Activated naive CD8-positive, alpha-beta T cell treated with anti-CD3 and anti-CD28 coated beads, Interleukin-2, amount 50 U/mL, for 16 hours (primary cell): Measurements from ENCODE around the gene CFAP141.
"Not testable (repeated sequence)": the region's sequence is repeated elsewhere in the genome, so short reads cannot be mapped to it uniquely, and the experiment has no call there.

Experiments used
- DNase-seq: peaks from one replicate; pipeline ENCODE4 v3.0.0-alpha.2; 2020; ENCODE audit warnings: low read depth, low spot score

Gene CFAP141

GRCh38 chr1:154206196-154206595 is at the start of gene CFAP141:
Gene CFAP141 (minus strand): TSS chr1:154206333. CDS start chr1:154206307, 26 bp downstream.
- DNase-seq, result no peak

DNA sequence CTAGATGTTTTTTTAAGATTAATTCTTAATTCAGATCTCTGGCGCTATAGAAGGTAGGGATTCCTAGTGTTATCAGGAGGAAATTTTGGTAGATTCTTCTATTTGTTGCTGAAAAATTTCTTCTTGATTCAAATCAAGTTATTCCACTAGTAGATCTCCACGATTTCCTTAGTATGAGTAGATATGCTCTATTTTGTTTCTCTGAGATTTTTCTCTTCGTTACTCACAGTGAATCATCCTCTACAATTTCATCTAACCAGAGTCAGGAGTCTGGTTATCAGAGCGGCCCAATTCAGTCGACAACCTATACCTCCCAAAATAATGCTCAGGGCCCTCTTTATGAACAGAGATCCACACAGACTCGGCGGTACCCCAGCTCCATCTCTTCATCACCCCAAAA is 47.5 kb upstream of the CFAP141 start:
- no peak for DNase-seq

DNA sequence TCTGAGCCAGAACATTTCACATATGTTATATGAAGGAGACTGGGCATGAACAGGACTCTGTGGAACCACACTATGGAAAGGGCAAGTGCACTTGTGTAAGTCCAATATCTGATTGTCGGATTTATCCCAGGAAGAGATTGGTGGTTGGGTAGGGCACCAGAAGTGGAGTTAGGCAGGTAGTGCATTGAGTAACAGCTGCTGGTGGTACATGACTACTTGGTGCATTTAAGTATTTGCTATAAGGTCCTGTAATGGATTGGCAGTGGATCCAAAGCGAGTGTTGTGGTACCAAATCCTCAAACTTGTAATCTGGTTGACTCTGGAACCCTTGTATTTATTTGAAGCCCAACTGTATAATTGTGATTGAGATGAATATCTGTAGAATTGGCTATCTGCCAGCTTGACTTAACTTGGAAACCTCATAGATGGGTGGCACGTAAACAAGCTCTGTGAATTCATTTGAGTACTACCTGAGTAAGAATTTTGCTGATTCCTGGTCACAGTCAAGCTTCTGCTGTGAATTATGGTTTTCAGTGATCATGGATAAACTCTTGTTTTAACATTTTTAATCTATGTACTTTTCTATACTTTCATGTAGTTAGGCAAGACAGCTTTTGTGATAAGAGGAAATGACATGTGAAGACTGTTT is 35.7 kb upstream of the CFAP141 start:
- DNase-seq, result no peak

DNA sequence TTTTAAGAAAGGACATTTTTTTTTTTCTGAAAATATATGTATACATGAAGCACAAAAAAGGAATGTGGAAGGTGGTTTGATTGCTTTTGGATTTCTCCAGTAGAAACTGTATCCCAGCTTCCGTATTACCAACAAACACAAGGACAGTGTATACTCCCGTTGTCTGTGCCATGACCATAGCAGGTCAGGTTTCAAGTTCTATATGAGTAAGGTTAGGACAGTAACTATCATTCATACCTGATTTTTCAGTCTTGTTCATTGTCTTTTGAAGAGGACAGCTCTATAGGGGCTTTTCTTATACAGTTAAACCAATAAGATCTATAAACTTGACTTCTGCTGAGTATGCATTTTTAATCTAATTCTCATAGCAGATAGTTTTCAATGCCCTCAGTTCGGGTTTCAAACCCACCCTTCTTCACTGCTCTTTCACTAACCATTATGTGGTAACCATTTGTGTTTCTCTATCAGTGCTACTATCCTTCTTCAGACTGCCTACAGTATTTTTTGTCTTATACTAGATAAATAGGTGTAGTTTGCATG is 34.2 kb upstream of the CFAP141 start:
- no peak for DNase-seq

- no peak for DNase-seq
Measured at GRCh38 chr1:154239491-154239890, 33.4 kb upstream of the CFAP141 start.

GRCh38 chr1:154237880-154238506 is 31.9 kb upstream of the CFAP141 start:
- DNase-seq, result no peak

DNA sequence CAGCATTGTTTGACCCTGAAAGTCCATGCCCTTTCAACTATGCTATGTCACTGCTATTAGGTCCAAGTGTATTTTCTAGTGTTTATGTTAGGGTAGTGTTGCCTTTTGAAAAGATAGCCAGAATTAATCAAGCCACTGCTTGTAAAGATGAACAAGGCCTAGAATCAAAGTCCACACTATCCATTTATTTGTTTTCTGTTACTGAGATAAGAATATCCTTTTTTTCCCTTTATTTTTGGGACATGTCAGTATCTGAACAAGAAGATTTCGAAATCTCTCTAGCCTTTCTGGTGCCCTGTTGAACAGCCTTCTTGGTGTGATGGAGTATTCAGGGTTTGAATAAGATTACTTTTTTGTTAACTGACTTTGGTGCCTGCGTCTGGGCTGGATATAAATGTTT is 31.3 kb upstream of the CFAP141 start:
- no peak for DNase-seq

GRCh38 chr1:154236855-154237254 is 30.7 kb upstream of the CFAP141 start:
- no peak for DNase-seq

DNA sequence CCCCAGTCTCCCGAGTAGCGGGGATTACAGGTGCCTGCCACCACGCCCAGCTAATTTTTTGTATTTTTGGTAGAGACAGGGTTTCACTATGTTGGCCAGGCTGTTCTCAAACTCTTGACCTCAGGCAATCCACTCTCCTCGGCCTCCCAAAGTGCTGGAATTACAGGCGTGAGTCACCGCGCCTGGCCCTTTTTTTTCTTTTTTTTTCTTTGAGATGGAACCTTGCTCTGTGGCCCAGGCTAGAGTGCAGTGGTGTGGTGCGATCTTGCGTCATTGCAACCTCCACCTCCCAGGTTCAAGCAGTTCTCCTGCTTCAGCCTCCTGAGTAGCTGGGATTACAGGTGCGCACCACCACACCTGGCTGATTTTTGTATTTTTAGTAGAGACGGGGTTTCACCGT is 27.0 kb upstream of the CFAP141 start:
- not testable (repeated sequence) for DNase-seq

- DNase-seq, result not testable (repeated sequence)
Measured at GRCh38 chr1:154231112-154231511, 25.0 kb upstream of the CFAP141 start.

GRCh38 chr1:154225370-154225769 is 19.2 kb upstream of the CFAP141 start:
- no peak for DNase-seq

GRCh38 chr1:154223621-154224020 is 17.5 kb upstream of the CFAP141 start:
- DNase-seq, result no peak

- DNase-seq, result no peak
Measured at GRCh38 chr1:154222918-154223317, 16.8 kb upstream of the CFAP141 start.

DNA sequence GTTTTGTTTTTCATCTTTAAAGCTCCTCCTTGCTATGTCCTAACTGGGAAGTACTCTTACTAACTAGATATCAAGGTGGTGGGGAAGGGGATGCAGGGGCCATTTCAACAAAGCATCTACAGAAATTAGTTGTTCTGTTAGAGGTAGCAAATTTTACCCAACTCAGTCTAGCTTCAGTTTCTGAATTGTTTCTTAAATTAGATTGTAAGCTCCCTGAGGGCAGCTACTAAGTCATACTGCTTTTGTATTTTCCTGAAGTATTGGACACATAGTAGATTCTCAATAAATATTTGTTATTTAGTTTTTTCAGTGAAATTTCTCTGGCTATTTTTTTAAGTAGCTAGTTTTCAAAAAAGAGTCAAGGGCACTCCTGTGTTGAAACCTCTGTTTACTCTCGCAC is 16.4 kb upstream of the CFAP141 start:
- no peak for DNase-seq

- peak; percentile 42 for DNase-seq
Measured at GRCh38 chr1:154221278-154222001, 15.3 kb upstream of the CFAP141 start.

DNA sequence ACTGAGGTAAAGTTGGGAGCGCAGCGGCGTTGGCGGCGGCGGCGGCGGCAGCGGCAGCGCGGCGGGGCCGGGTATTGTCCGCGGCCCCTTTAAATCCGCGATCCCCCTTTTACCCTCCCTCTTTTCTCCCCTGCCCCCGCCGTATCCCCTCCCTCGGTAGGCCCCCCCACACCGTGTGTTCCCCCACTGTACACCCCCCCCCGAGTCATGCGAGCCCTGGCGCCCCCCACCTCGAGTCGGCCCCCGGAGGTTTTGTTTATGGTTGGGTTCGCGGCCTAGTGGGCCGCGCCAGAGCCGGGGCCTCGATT is 14.8 kb upstream of the CFAP141 start:
- DNase-seq, result no peak

GRCh38 chr1:154220071-154220969 is 14.2 kb upstream of the CFAP141 start, which contains the start of gene UBAP2L:
Gene UBAP2L (plus strand): TSS chr1:154220955. CDS start chr1:154225124, 4,169 bp downstream.
- peak; percentile 95 for DNase-seq

DNA sequence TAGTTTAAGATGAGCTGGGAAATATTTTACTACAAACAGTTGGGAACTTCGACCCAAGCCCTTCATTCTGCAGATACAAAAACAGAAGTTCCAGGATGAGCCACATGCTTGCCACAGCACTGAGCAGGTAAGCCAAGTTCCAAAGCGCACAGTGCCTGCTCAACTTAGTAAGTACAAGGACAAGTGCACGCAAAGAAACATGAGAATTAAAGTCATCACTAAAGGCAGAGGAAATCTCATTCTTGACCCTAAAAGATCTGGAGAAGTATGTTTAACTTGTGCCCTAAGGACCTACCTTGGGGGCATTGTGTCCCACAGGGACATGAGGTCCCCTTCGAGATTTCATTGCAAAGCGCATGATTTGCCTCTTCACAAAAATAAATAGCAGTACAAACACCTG is 13.4 kb upstream of the CFAP141 start:
- no peak for DNase-seq

DNA sequence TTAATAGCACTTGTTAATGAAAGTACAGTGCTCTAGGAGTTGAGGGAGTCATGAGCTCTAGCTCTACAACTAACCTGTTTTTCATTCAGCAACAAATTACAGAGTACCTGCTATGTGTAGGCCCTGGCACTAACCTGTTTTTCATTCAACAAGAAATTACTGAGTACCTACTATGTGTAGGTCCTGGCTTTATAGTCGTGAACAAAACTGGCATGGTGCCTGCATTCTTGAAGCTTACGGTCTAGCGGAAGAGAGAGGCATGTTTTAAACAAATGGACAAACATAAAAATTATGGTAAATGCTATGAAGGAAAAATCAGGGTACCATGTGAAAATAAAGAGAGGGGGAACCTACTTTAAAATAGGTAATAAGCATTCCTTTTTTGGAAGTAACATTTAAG is 12.4 kb upstream of the CFAP141 start:
- no peak for DNase-seq

DNA sequence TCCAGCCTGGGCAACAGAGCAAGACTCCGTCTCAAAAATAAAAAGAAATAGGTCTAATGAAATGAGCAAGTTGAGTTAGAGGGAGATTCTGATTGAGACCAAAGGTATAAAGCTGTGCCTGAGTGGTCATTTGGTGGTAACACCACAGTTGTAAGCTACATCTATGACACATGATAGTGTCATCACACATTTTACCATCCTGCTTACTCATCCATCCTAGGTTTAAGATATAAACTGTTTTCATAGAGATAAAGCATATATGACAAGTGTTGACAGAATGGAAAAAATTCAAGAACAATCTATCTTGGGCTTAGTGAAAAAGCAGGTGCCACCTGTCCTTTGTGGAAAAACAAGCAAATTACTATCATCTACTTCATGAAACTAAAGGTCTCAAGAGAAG is 7.1 kb upstream of the CFAP141 start:
- no peak for DNase-seq

- no peak for DNase-seq
Measured at GRCh38 chr1:154212083-154212482, 6.0 kb upstream of the CFAP141 start.
